ENCODE data around the gene BRD9. TPM values are rescaled to one million over a fixed set of nuclear protein-coding genes. Genes with fewer than 3 reads are reported as not detected.

Gene BRD9
- total and polyA plus RNA-seq, 2 of the 13 experiments (the other 11 are each of a cell fraction or from before 2014, with no cell fraction given): 5.2 to 22.9 TPM

DNA sequence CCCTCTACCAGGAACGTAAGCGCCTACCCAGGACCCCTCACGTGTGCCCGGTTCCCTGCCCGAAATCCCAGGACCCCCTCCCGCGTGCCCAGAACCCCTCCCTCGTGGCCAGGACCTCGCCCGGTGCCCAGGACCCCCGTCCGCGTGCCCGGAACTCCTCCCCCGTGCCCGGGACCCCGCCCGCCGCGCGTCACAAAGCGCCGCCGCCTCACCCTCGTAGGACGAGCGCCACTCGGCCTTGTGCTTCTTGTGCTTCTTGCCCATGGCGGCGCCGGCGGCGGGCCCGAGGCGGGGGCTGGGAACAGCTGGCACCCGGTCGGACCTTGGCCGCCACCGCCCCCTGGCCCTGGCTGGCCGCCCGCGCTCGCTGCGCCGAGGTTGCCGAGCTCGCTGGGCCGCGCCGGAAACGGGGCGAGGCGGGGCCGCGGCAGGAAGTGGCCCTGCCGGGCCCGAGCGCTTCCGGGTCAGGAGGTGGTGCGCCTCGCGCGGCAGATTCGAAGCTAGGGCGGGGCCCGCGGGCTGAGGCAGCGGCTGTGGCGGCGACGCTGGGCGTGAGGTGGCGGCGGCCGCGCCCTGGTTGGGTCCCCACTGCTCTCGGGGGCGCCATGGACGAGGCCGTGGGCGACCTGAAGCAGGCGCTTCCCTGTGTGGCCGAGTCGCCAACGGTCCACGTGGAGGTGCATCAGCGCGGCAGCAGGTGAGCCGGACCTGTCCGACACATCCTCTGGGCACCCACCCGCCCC is at the start of gene BRD9, which contains the start of gene TRIP13 (continued):
- TF ChIP-seq, protein P1, sequence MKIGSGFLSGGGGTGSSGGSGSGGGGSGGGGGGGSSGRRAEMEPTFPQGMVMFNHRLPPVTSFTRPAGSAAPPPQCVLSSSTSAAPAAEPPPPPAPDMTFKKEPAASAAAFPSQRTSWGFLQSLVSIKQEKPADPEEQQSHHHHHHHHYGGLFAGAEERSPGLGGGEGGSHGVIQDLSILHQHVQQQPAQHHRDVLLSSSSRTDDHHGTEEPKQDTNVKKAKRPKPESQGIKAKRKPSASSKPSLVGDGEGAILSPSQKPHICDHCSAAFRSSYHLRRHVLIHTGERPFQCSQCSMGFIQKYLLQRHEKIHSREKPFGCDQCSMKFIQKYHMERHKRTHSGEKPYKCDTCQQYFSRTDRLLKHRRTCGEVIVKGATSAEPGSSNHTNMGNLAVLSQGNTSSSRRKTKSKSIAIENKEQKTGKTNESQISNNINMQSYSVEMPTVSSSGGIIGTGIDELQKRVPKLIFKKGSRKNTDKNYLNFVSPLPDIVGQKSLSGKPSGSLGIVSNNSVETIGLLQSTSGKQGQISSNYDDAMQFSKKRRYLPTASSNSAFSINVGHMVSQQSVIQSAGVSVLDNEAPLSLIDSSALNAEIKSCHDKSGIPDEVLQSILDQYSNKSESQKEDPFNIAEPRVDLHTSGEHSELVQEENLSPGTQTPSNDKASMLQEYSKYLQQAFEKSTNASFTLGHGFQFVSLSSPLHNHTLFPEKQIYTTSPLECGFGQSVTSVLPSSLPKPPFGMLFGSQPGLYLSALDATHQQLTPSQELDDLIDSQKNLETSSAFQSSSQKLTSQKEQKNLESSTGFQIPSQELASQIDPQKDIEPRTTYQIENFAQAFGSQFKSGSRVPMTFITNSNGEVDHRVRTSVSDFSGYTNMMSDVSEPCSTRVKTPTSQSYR (CRISPR knock-in tag; IDR thresholded peaks at IDR 0.05; ENCODE audit: borderline replicate concordance): peak; percentile 33; the same call in 1 of the 2 replicates
- TF ChIP-seq ASH2L (IDR thresholded peaks at IDR 0.05; ENCODE audit: insufficient read length, low read depth, low read length): peak; percentile 53
- TF ChIP-seq ZNF598 (CRISPR knock-in tag; IDR thresholded peaks at IDR 0.05; ENCODE audit: borderline replicate concordance): no peak
- TF ChIP-seq ZNF333 (CRISPR knock-in tag; IDR thresholded peaks at IDR 0.05; ENCODE audit: borderline replicate concordance): no peak; the same call in 1 of the 2 replicates
- TF ChIP-seq STAT5B (CRISPR knock-in tag; IDR thresholded peaks at IDR 0.05): no peak
- no peak for TF ChIP-seq ONECUT2 (CRISPR knock-in tag; IDR thresholded peaks at IDR 0.05)
- TF ChIP-seq ZNF746 (CRISPR knock-in tag; IDR thresholded peaks at IDR 0.05): 0 out of 2 replicates have a peak, but pooled peaks have one; percentile 46
- TF ChIP-seq, protein P2, sequence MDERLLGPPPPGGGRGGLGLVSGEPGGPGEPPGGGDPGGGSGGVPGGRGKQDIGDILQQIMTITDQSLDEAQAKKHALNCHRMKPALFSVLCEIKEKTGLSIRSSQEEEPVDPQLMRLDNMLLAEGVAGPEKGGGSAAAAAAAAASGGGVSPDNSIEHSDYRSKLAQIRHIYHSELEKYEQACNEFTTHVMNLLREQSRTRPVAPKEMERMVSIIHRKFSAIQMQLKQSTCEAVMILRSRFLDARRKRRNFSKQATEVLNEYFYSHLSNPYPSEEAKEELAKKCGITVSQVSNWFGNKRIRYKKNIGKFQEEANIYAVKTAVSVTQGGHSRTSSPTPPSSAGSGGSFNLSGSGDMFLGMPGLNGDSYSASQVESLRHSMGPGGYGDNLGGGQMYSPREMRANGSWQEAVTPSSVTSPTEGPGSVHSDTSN (CRISPR knock-in tag; IDR thresholded peaks at IDR 0.05): no peak
- no peak for TF ChIP-seq KDM1A (CRISPR knock-in tag; IDR thresholded peaks at IDR 0.05)
- no peak; the same call in 1 of the 2 replicates for TF ChIP-seq GFI1 (CRISPR knock-in tag; IDR thresholded peaks at IDR 0.05; ENCODE audit: borderline replicate concordance)
- no peak for TF ChIP-seq FOXP1 (IDR thresholded peaks at IDR 0.05)
- no peak for TF ChIP-seq FOXP1 (CRISPR knock-in tag; IDR thresholded peaks at IDR 0.05)
- no peak for TF ChIP-seq ZNF260 (CRISPR knock-in tag; IDR thresholded peaks at IDR 0.05; ENCODE audit: borderline replicate concordance, low read depth)
- no peak for TF ChIP-seq ZNF136 (CRISPR knock-in tag; IDR thresholded peaks at IDR 0.05; ENCODE audit: low read depth)
- peak; percentile 34; the same call in 1 of the 2 replicates for TF ChIP-seq NFKB2 (CRISPR knock-in tag; IDR thresholded peaks at IDR 0.05; ENCODE audit: borderline replicate concordance)
- TF ChIP-seq, protein P3, sequence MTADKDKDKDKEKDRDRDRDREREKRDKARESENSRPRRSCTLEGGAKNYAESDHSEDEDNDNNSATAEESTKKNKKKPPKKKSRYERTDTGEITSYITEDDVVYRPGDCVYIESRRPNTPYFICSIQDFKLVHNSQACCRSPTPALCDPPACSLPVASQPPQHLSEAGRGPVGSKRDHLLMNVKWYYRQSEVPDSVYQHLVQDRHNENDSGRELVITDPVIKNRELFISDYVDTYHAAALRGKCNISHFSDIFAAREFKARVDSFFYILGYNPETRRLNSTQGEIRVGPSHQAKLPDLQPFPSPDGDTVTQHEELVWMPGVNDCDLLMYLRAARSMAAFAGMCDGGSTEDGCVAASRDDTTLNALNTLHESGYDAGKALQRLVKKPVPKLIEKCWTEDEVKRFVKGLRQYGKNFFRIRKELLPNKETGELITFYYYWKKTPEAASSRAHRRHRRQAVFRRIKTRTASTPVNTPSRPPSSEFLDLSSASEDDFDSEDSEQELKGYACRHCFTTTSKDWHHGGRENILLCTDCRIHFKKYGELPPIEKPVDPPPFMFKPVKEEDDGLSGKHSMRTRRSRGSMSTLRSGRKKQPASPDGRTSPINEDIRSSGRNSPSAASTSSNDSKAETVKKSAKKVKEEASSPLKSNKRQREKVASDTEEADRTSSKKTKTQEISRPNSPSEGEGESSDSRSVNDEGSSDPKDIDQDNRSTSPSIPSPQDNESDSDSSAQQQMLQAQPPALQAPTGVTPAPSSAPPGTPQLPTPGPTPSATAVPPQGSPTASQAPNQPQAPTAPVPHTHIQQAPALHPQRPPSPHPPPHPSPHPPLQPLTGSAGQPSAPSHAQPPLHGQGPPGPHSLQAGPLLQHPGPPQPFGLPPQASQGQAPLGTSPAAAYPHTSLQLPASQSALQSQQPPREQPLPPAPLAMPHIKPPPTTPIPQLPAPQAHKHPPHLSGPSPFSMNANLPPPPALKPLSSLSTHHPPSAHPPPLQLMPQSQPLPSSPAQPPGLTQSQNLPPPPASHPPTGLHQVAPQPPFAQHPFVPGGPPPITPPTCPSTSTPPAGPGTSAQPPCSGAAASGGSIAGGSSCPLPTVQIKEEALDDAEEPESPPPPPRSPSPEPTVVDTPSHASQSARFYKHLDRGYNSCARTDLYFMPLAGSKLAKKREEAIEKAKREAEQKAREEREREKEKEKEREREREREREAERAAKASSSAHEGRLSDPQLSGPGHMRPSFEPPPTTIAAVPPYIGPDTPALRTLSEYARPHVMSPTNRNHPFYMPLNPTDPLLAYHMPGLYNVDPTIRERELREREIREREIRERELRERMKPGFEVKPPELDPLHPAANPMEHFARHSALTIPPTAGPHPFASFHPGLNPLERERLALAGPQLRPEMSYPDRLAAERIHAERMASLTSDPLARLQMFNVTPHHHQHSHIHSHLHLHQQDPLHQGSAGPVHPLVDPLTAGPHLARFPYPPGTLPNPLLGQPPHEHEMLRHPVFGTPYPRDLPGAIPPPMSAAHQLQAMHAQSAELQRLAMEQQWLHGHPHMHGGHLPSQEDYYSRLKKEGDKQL (CRISPR knock-in tag; IDR thresholded peaks at IDR 0.05; ENCODE audit: low read depth): no peak
- TF ChIP-seq ARHGAP35 (CRISPR knock-in tag; IDR thresholded peaks at IDR 0.05; ENCODE audit: borderline replicate concordance): no peak
- TF ChIP-seq RNF2 (conservative IDR thresholded peaks at IDR 0.05; ENCODE audit: low read depth): peak; percentile 90
- TF ChIP-seq MLLT10 (CRISPR knock-in tag; IDR thresholded peaks at IDR 0.05): no peak
- TF ChIP-seq TBX3 (IDR thresholded peaks at IDR 0.05; ENCODE audit: borderline replicate concordance): no peak
- TF ChIP-seq SRSF1 (optimal IDR thresholded peaks at IDR 0.05; ENCODE audit: low read depth, low read length): no peak
- 0 out of 2 replicates have a peak, but pooled peaks have one; percentile 20 for TF ChIP-seq ZNF451 (CRISPR knock-in tag; IDR thresholded peaks at IDR 0.05)

All from HepG2 (cell line).